ENCODE data around the gene KLHL29.

DNA sequence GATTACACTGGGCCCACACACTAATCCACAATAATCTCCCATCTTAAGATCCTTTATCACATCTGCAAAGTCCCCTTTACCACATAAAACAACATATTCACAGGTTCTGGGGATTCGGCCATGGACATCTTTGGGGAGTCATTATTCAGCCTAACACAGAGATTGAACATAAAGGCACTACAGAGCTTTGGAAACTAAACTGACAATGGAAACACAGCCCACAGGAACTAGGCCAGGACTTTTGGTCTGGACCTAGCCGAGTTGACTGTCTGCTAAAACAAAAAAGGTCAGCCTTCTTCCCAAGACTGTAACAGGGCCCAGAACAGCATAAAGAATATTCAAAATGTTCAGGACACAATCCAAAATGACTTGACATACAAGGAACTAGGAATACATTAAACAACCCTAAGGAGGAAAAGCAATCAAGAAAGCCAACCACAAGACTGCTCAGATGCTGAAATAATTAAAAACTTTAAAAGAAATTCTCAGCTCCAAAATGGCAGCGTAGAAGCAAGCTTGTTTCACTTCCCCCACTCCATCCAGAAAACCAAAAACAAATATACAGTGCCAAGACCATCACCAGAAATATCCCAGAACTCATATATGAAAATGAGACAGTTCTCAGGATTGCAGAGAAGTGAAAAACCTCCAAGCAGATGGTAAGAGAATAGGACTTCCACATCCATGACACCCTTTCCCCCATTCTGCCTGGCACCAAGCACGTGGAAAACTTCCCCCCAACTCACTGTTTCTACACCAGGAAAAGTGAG lies 334.1 kb downstream of the KLHL29 start:
- TF ChIP-seq CTCF (IDR thresholded peaks at IDR 0.05) (no peak), POLR2A (IDR thresholded peaks at IDR 0.05) (no peak)

Measured in thyroid gland (tissue), 4 donors.